ENCODE measurements around the gene KCNAB2.

The KCNAB2 gene

GRCh38 chr1:6085666-6086065 lies 40.0 kb downstream of the KCNAB2 start:
- no peak for DNase-seq

- DNase-seq = no peak
Measured at GRCh38 chr1:6086358-6086757, 40.7 kb downstream of the KCNAB2 start.

GRCh38 chr1:6086762-6087376 lies 41.2 kb downstream of the KCNAB2 start:
- DNase-seq = no peak

GRCh38 chr1:6087377-6087772 lies 41.7 kb downstream of the KCNAB2 start:
- DNase-seq = no peak

- DNase-seq = no peak
Measured at GRCh38 chr1:6087958-6088357, 42.3 kb downstream of the KCNAB2 start.

- DNase-seq = no peak
Measured at GRCh38 chr1:6088956-6089355, 43.3 kb downstream of the KCNAB2 start.

GRCh38 chr1:6090288-6090687 lies 44.6 kb downstream of the KCNAB2 start:
- DNase-seq = no peak

GRCh38 chr1:6090996-6091822 lies 45.5 kb downstream of the KCNAB2 start:
- no peak for DNase-seq

GRCh38 chr1:6091823-6092109 lies 46.1 kb downstream of the KCNAB2 start:
- no peak for DNase-seq

GRCh38 chr1:6092211-6092610 lies 46.5 kb downstream of the KCNAB2 start:
- DNase-seq = no peak

GRCh38 chr1:6093071-6093470 lies 47.4 kb downstream of the KCNAB2 start:
- no peak for DNase-seq

- no peak for DNase-seq
Measured at GRCh38 chr1:6093611-6094010, 47.9 kb downstream of the KCNAB2 start.

- no peak for DNase-seq
Measured at GRCh38 chr1:6094246-6094645, 48.6 kb downstream of the KCNAB2 start.

GRCh38 chr1:6094801-6095505 lies 49.3 kb downstream of the KCNAB2 start:
- no peak for DNase-seq

GRCh38 chr1:6095511-6096242 lies 50.0 kb downstream of the KCNAB2 start:
- DNase-seq = no peak

- DNase-seq = no peak
Measured at GRCh38 chr1:6096243-6097116, 50.8 kb downstream of the KCNAB2 start.

- no peak for DNase-seq
Measured at GRCh38 chr1:6097117-6097595, 51.5 kb downstream of the KCNAB2 start.

- DNase-seq = no peak
Measured at GRCh38 chr1:6097824-6098223, 52.1 kb downstream of the KCNAB2 start.

GRCh38 chr1:6098303-6099215 lies 52.9 kb downstream of the KCNAB2 start:
- DNase-seq = no peak

GRCh38 chr1:6099297-6099696 lies 53.6 kb downstream of the KCNAB2 start:
- no peak for DNase-seq

All from GF-D8 (cell line).